ENCODE results near the gene DCXR. TPM values are rescaled to one million over a fixed set of nuclear protein-coding genes. Genes with fewer than 3 reads are reported as not detected.

The DCXR gene
- total and polyA plus RNA-seq, 2 of the 13 experiments (the other 11 are each of a cell fraction or from before 2014, with no cell fraction given): 287 to 311 TPM

GRCh38 chr17:82058230-82058854 is 20.8 kb upstream of the DCXR start (continued):
- TF ChIP-seq ZNF747 (CRISPR knock-in tag; IDR thresholded peaks at IDR 0.05; ENCODE audit: borderline replicate concordance) (no peak), HNRNPUL1 (IDR thresholded peaks at IDR 0.05; ENCODE audit: low read depth, low read length) (no peak), FOXC1 (CRISPR knock-in tag; IDR thresholded peaks at IDR 0.05; ENCODE audit: borderline replicate concordance) (no peak), ZNF614 (CRISPR knock-in tag; IDR thresholded peaks at IDR 0.05; ENCODE audit: borderline replicate concordance) (no peak), SALL2 (CRISPR knock-in tag; IDR thresholded peaks at IDR 0.05) (no peak), ZSCAN31 (CRISPR knock-in tag; IDR thresholded peaks at IDR 0.05; ENCODE audit: low read depth) (no peak), NFIB (CRISPR knock-in tag; IDR thresholded peaks at IDR 0.05; ENCODE audit: borderline replicate concordance) (no peak), WIZ (CRISPR knock-in tag; IDR thresholded peaks at IDR 0.05) (no peak), AGO2 (optimal IDR thresholded peaks at IDR 0.05; ENCODE audit: low read depth, low read length) (peak; percentile 85), PHF21A (CRISPR knock-in tag; IDR thresholded peaks at IDR 0.05) (no peak)
- TF ChIP-seq, protein P1, sequence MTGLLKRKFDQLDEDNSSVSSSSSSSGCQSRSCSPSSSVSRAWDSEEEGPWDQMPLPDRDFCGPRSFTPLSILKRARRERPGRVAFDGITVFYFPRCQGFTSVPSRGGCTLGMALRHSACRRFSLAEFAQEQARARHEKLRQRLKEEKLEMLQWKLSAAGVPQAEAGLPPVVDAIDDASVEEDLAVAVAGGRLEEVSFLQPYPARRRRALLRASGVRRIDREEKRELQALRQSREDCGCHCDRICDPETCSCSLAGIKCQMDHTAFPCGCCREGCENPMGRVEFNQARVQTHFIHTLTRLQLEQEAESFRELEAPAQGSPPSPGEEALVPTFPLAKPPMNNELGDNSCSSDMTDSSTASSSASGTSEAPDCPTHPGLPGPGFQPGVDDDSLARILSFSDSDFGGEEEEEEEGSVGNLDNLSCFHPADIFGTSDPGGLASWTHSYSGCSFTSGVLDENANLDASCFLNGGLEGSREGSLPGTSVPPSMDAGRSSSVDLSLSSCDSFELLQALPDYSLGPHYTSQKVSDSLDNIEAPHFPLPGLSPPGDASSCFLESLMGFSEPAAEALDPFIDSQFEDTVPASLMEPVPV (CRISPR knock-in tag; IDR thresholded peaks at IDR 0.05): no peak
- TF ChIP-seq, protein P2, sequence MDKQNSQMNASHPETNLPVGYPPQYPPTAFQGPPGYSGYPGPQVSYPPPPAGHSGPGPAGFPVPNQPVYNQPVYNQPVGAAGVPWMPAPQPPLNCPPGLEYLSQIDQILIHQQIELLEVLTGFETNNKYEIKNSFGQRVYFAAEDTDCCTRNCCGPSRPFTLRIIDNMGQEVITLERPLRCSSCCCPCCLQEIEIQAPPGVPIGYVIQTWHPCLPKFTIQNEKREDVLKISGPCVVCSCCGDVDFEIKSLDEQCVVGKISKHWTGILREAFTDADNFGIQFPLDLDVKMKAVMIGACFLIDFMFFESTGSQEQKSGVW (CRISPR knock-in tag; IDR thresholded peaks at IDR 0.05; ENCODE audit: borderline replicate concordance): no peak
